ENCODE measurements around the gene ATP6V1A.
A peak's percentile ranks its signal among the peaks of the same experiment; 100 is the strongest.

The ATP6V1A gene

GRCh38 chr3:113832477-113833164 is 85.8 kb downstream of the ATP6V1A start:
- Histone ChIP-seq H3K27me3 (ENCODE audit: insufficient read depth, poor library complexity, severe bottlenecking) (no peaks in the 10 kb centered on the region), H3K4me3 (replicated peaks; ENCODE audit: insufficient read depth, low read length) (no peak overlapping the region), H3K27ac (replicated peaks) (no peak overlapping the region)
- no peak for DNase-seq (ENCODE audit: low read depth in 1 of 2, low spot score in 1 of 2)
- no peak for TF ChIP-seq CTCF (IDR thresholded peaks at IDR 0.05; ENCODE audit: insufficient read depth, low read length)
- no peak for TF ChIP-seq GABPA (IDR thresholded peaks at IDR 0.05; ENCODE audit: low read depth)
- TF ChIP-seq SPI1 (IDR thresholded peaks at IDR 0.05; ENCODE audit: borderline replicate concordance, low read depth) = no peak
- no peak for TF ChIP-seq POLR2AphosphoS5 (IDR thresholded peaks at IDR 0.05; ENCODE audit: low read depth)
- no peak for TF ChIP-seq REST (IDR thresholded peaks at IDR 0.05; ENCODE audit: insufficient replicate concordance, low read depth)

- TF ChIP-seq POLR2AphosphoS5 (IDR thresholded peaks at IDR 0.05; ENCODE audit: low read depth) (no peak), REST (IDR thresholded peaks at IDR 0.05; ENCODE audit: insufficient replicate concordance, low read depth) (no peak), CTCF (IDR thresholded peaks at IDR 0.05; ENCODE audit: insufficient read depth, low read length) (no peak), GABPA (IDR thresholded peaks at IDR 0.05; ENCODE audit: low read depth) (no peak), SPI1 (IDR thresholded peaks at IDR 0.05; ENCODE audit: borderline replicate concordance, low read depth) (no peak)
- DNase-seq (ENCODE audit: low read depth in 1 of 2, low spot score in 1 of 2) = no peak
- Histone ChIP-seq H3K27ac (replicated peaks) (no peak overlapping the region), H3K27me3 (ENCODE audit: insufficient read depth, poor library complexity, severe bottlenecking) (no peaks in the 10 kb centered on the region), H3K4me3 (replicated peaks; ENCODE audit: insufficient read depth, low read length) (no peak overlapping the region)
These were observed 88.1 kb downstream of the ATP6V1A start for GRCh38 chr3:113834983-113835382.

- Histone ChIP-seq H3K4me3 (replicated peaks; ENCODE audit: insufficient read depth, low read length) (peak within 1 kb of the TSS; percentile 32), H3K27ac (replicated peaks) (no peak within 1 kb of the TSS), H3K27me3 (ENCODE audit: insufficient read depth, poor library complexity, severe bottlenecking) (no peaks in the 10 kb centered on the region)
- no peak for TF ChIP-seq GABPA (IDR thresholded peaks at IDR 0.05; ENCODE audit: low read depth)
- no peak for TF ChIP-seq REST (IDR thresholded peaks at IDR 0.05; ENCODE audit: insufficient replicate concordance, low read depth)
- peak; percentile 65 for TF ChIP-seq CTCF (IDR thresholded peaks at IDR 0.05; ENCODE audit: insufficient read depth, low read length)
- TF ChIP-seq POLR2AphosphoS5 (IDR thresholded peaks at IDR 0.05; ENCODE audit: low read depth) = no peak
- TF ChIP-seq SPI1 (IDR thresholded peaks at IDR 0.05; ENCODE audit: borderline replicate concordance, low read depth) = peak; percentile 68; the same call in 1 of the 2 replicates
- peak; percentile 51 to 82 for DNase-seq (ENCODE audit: low read depth in 1 of 2, low spot score in 1 of 2)
These were observed 91.9 kb downstream of the ATP6V1A start, which contains the start of gene GRAMD1C for GRCh38 chr3:113838631-113839209. Gene GRAMD1C (plus strand): TSS chr3:113838788. CDS start chr3:113838910, 122 bp downstream.

Data from HL-60 (cell line).